ENCODE results near the gene TSPAN31. TPM values are rescaled to one million over a fixed set of nuclear protein-coding genes. Genes with fewer than 3 reads are reported as not detected.

The TSPAN31 gene
- polyA plus RNA-seq, 1 donor = 62.2 TPM

- WGBS (ENCODE audit: insufficient coverage, low lambda C conversion rate) = no CpG with 5 or more reads among the region's 14 CpGs
- H3K36me3 ChIP-seq (ENCODE audit: control insufficient read depth, insufficient read depth, low read length) = peaks cover 9% of the 10 kb centered on the region
- no peak overlapping the region for H3K4me3 ChIP-seq (ENCODE audit: low read length)
- H3K4me1 ChIP-seq (ENCODE audit: control insufficient read depth, insufficient read depth, low read length) = peaks cover 15% of the 10 kb centered on the region
- DNase-seq = no peak
- peaks cover 4% of the 10 kb centered on the region for H3K9me3 ChIP-seq (ENCODE audit: control insufficient read depth, low read depth, low read length)
- no peak overlapping the region for H3K27ac ChIP-seq (ENCODE audit: low read length)
- peaks cover 56% of the 10 kb centered on the region for H3K27me3 ChIP-seq (ENCODE audit: control insufficient read depth, insufficient read depth, low read length)
Observed at GRCh38 chr12:57741844-57742738, 2.7 kb upstream of the TSPAN31 start.

- peaks cover 41% of the 10 kb centered on the region for H3K27me3 ChIP-seq (ENCODE audit: control insufficient read depth, insufficient read depth, low read length)
- no CpG with 5 or more reads among the region's 2 CpGs for WGBS (ENCODE audit: insufficient coverage, low lambda C conversion rate)
- no peak overlapping the region for H3K27ac ChIP-seq (ENCODE audit: low read length)
- no peak for DNase-seq
- no peak overlapping the region for H3K4me3 ChIP-seq (ENCODE audit: low read length)
- H3K36me3 ChIP-seq (ENCODE audit: control insufficient read depth, insufficient read depth, low read length) = peaks cover 24% of the 10 kb centered on the region
- no peaks in the 10 kb centered on the region for H3K9me3 ChIP-seq (ENCODE audit: control insufficient read depth, low read depth, low read length)
- H3K4me1 ChIP-seq (ENCODE audit: control insufficient read depth, insufficient read depth, low read length) = peaks cover 11% of the 10 kb centered on the region
Observed at GRCh38 chr12:57743769-57744168, 1.1 kb upstream of the TSPAN31 start.

GRCh38 chr12:57744194-57744776 is 554 bp upstream of the TSPAN31 start:
- peak overlapping the region; percentile 92 for H3K4me3 ChIP-seq (ENCODE audit: low read length)
- DNase-seq = peak in 1 of 2 donors; percentile 77
- no CpG with 5 or more reads among the region's 21 CpGs for WGBS (ENCODE audit: insufficient coverage, low lambda C conversion rate)

GRCh38 chr12:57745485-57745881 is 644 bp downstream of the TSPAN31 start:
- H3K27ac ChIP-seq (ENCODE audit: low read length) = peak overlapping the region; percentile 90
- no peaks in the 10 kb centered on the region for H3K9me3 ChIP-seq (ENCODE audit: control insufficient read depth, low read depth, low read length)
- peak overlapping the region; percentile 92 for H3K4me3 ChIP-seq (ENCODE audit: low read length)
- DNase-seq = no peak
- H3K36me3 ChIP-seq (ENCODE audit: control insufficient read depth, insufficient read depth, low read length) = peaks cover 38% of the 10 kb centered on the region
- H3K27me3 ChIP-seq (ENCODE audit: control insufficient read depth, insufficient read depth, low read length) = peaks cover 23% of the 10 kb centered on the region
- WGBS (ENCODE audit: insufficient coverage, low lambda C conversion rate) = 0% methylated on average over 2 of the region's 8 CpGs
- peaks cover 14% of the 10 kb centered on the region for H3K4me1 ChIP-seq (ENCODE audit: control insufficient read depth, insufficient read depth, low read length)

More at GRCh38 chr12:57744194-57744776, 554 bp upstream of the TSPAN31 start:
- H3K4me1 ChIP-seq (ENCODE audit: control insufficient read depth, insufficient read depth, low read length) = peaks cover 11% of the 10 kb centered on the region
- peaks cover 29% of the 10 kb centered on the region for H3K36me3 ChIP-seq (ENCODE audit: control insufficient read depth, insufficient read depth, low read length)
- peaks cover 35% of the 10 kb centered on the region for H3K27me3 ChIP-seq (ENCODE audit: control insufficient read depth, insufficient read depth, low read length)
- H3K27ac ChIP-seq (ENCODE audit: low read length) = peak overlapping the region; percentile 90
- no peaks in the 10 kb centered on the region for H3K9me3 ChIP-seq (ENCODE audit: control insufficient read depth, low read depth, low read length)

- H3K36me3 ChIP-seq (ENCODE audit: control insufficient read depth, insufficient read depth, low read length) = peaks cover 43% of the 10 kb centered on the region
- 78% methylated on average over 2 of the region's 3 CpGs for WGBS (ENCODE audit: insufficient coverage, low lambda C conversion rate)
- peaks cover 19% of the 10 kb centered on the region for H3K4me1 ChIP-seq (ENCODE audit: control insufficient read depth, insufficient read depth, low read length)
- peaks cover 18% of the 10 kb centered on the region for H3K27me3 ChIP-seq (ENCODE audit: control insufficient read depth, insufficient read depth, low read length)
- H3K4me3 ChIP-seq (ENCODE audit: low read length) = peak overlapping the region; percentile 92
- H3K27ac ChIP-seq (ENCODE audit: low read length) = no peak overlapping the region
- H3K9me3 ChIP-seq (ENCODE audit: control insufficient read depth, low read depth, low read length) = no peaks in the 10 kb centered on the region
- DNase-seq = no peak
Observed at GRCh38 chr12:57746025-57746424, 1.2 kb downstream of the TSPAN31 start.

GRCh38 chr12:57749061-57749460 is 4.2 kb downstream of the TSPAN31 start:
- no peak overlapping the region for H3K27ac ChIP-seq (ENCODE audit: low read length)
- no CpG with 5 or more reads among the region's 5 CpGs for whole genome bisulfite sequencing (ENCODE audit: insufficient coverage, low lambda C conversion rate)

GRCh38 chr12:57750561-57751431 is 6.0 kb downstream of the TSPAN31 start:
- no peaks in the 10 kb centered on the region for H3K27me3 ChIP-seq (ENCODE audit: control insufficient read depth, insufficient read depth, low read length)
- WGBS (ENCODE audit: insufficient coverage, low lambda C conversion rate) = 100% methylated on average over 2 of the region's 15 CpGs
- peak overlapping the region; percentile 75 for H3K4me3 ChIP-seq (ENCODE audit: low read length)
- peaks cover 44% of the 10 kb centered on the region for H3K36me3 ChIP-seq (ENCODE audit: control insufficient read depth, insufficient read depth, low read length)
- DNase-seq = no peak
- no peaks in the 10 kb centered on the region for H3K9me3 ChIP-seq (ENCODE audit: control insufficient read depth, low read depth, low read length)
- peaks cover 34% of the 10 kb centered on the region for H3K4me1 ChIP-seq (ENCODE audit: control insufficient read depth, insufficient read depth, low read length)
- H3K27ac ChIP-seq (ENCODE audit: low read length) = peak overlapping the region; percentile 95

More at GRCh38 chr12:57749061-57749460, 4.2 kb downstream of the TSPAN31 start:
- H3K27me3 ChIP-seq (ENCODE audit: control insufficient read depth, insufficient read depth, low read length) = no peaks in the 10 kb centered on the region
- DNase-seq = no peak
- H3K36me3 ChIP-seq (ENCODE audit: control insufficient read depth, insufficient read depth, low read length) = peaks cover 44% of the 10 kb centered on the region
- H3K4me1 ChIP-seq (ENCODE audit: control insufficient read depth, insufficient read depth, low read length) = peaks cover 36% of the 10 kb centered on the region
- H3K4me3 ChIP-seq (ENCODE audit: low read length) = no peak overlapping the region
- no peaks in the 10 kb centered on the region for H3K9me3 ChIP-seq (ENCODE audit: control insufficient read depth, low read depth, low read length)

- H3K36me3 ChIP-seq (ENCODE audit: control insufficient read depth, insufficient read depth, low read length) = peaks cover 41% of the 10 kb centered on the region
- WGBS (ENCODE audit: insufficient coverage, low lambda C conversion rate) = no CpG with 5 or more reads among the region's 8 CpGs
- peaks cover 35% of the 10 kb centered on the region for H3K4me1 ChIP-seq (ENCODE audit: control insufficient read depth, insufficient read depth, low read length)
- peak overlapping the region; percentile 95 for H3K27ac ChIP-seq (ENCODE audit: low read length)
- H3K9me3 ChIP-seq (ENCODE audit: control insufficient read depth, low read depth, low read length) = no peaks in the 10 kb centered on the region
- no peak for DNase-seq
- no peaks in the 10 kb centered on the region for H3K27me3 ChIP-seq (ENCODE audit: control insufficient read depth, insufficient read depth, low read length)
- H3K4me3 ChIP-seq (ENCODE audit: low read length) = peak overlapping the region; percentile 75
Observed at GRCh38 chr12:57751432-57751787, 6.6 kb downstream of the TSPAN31 start.

- peaks cover 36% of the 10 kb centered on the region for H3K36me3 ChIP-seq (ENCODE audit: control insufficient read depth, insufficient read depth, low read length)
- no peaks in the 10 kb centered on the region for H3K9me3 ChIP-seq (ENCODE audit: control insufficient read depth, low read depth, low read length)
- WGBS (ENCODE audit: insufficient coverage, low lambda C conversion rate) = no CpG with 5 or more reads among the region's 58 CpGs
- peaks cover 35% of the 10 kb centered on the region for H3K4me1 ChIP-seq (ENCODE audit: control insufficient read depth, insufficient read depth, low read length)
- peak within 1 kb of the TSS; percentile 75 for H3K4me3 ChIP-seq (ENCODE audit: low read length)
- DNase-seq = peak; percentile 100
- peak within 1 kb of the TSS; percentile 95 for H3K27ac ChIP-seq (ENCODE audit: low read length)
- no peaks in the 10 kb centered on the region for H3K27me3 ChIP-seq (ENCODE audit: control insufficient read depth, insufficient read depth, low read length)
Observed at GRCh38 chr12:57751788-57752667, 7.2 kb downstream of the TSPAN31 start, which contains the start of gene CDK4. Gene CDK4, minus strand, starts transcription at chr12:57752310. Its CDS starts 593 bp downstream, at chr12:57751717.

Data from large intestine (tissue), 3 donors.